ENCODE data around the gene CLIP1. TPM values are rescaled to one million over a fixed set of nuclear protein-coding genes. Genes with fewer than 3 reads are reported as not detected.
A peak's percentile ranks its signal among the peaks of the same experiment; 100 is the strongest.

CLIP1 gene
- total and polyA plus RNA-seq, 2 of the 13 experiments (the other 11 are each of a cell fraction or from before 2014, with no cell fraction given), result 28.9 to 43.7 TPM

GRCh38 chr12:122266230-122266901 lies 156.1 kb downstream of the CLIP1 start, which contains the start of gene VPS33A (continued):
- no peak for TF ChIP-seq CHD2 (IDR thresholded peaks at IDR 0.05; ENCODE audit: low read depth, low read length)
- peak; percentile 74; the same call in 1 of the 2 replicates for TF ChIP-seq ZNF772 (CRISPR knock-in tag; IDR thresholded peaks at IDR 0.05)
- TF ChIP-seq ZNF318 (CRISPR knock-in tag; IDR thresholded peaks at IDR 0.05), result 0 out of 2 replicates have a peak, but pooled peaks have one; percentile 40
- TF ChIP-seq NKX3-1 (CRISPR knock-in tag; IDR thresholded peaks at IDR 0.05), result peak; percentile 51; the same call in 1 of the 2 replicates
- no peak for TF ChIP-seq ZBTB1 (CRISPR knock-in tag; IDR thresholded peaks at IDR 0.05; ENCODE audit: borderline replicate concordance)
- no peak for TF ChIP-seq ZNF24 (IDR thresholded peaks at IDR 0.05)
- no peak for TF ChIP-seq AFF4 (CRISPR knock-in tag; IDR thresholded peaks at IDR 0.05)
- TF ChIP-seq ELK4 (CRISPR knock-in tag; IDR thresholded peaks at IDR 0.05; ENCODE audit: borderline replicate concordance), result no peak
- TF ChIP-seq ZIK1 (CRISPR knock-in tag; IDR thresholded peaks at IDR 0.05; ENCODE audit: borderline replicate concordance, low read depth), result peak; percentile 88
- peak; percentile 96 for TF ChIP-seq POGZ (CRISPR knock-in tag; IDR thresholded peaks at IDR 0.05)
- TF ChIP-seq DPF2 (CRISPR knock-in tag; IDR thresholded peaks at IDR 0.05; ENCODE audit: borderline replicate concordance, low read depth), result no peak
- TF ChIP-seq ATF6 (CRISPR knock-in tag; conservative IDR thresholded peaks at IDR 0.05), result no peak
